SK-N-MC (cell line): ENCODE results near the gene PEX10.

ENCODE experiments used
- EZH2 ChIP-seq: fragments of 200-600 bp; sonication (generic); IDR thresholded peaks from one replicate; pipeline ENCODE4 v1.6.1; 2017; ENCODE audit warnings: antibody characterized with exemption
- POLR2AphosphoS5 ChIP-seq: IDR thresholded peaks from 2 replicates; pipeline ENCODE4 v1.6.1; 2012; ENCODE audit warnings: mild to moderate bottlenecking, low read depth, low read length, borderline replicate concordance

- no peak for TF ChIP-seq POLR2AphosphoS5
- no peak for TF ChIP-seq EZH2
Observed at GRCh38 chr1:2441746-2442145, 29.4 kb upstream of the PEX10 start.
